WTC11 (cell line): ENCODE data around the gene CLRN3.

Experiments
- CTCF ChIP-seq: fragments of 200-600 bp; IDR thresholded peaks from 2 replicates; pipeline ENCODE4 v1.8.0; 2022; ENCODE audit warnings: antibody characterized with exemption
- ESRRA ChIP-seq: sonication (generic); formaldehyde crosslinking; IDR thresholded peaks from 2 replicates; pipeline ENCODE4 v1.8.1; 2022; ENCODE audit warnings: mild to moderate bottlenecking, missing genetic modification reagents, borderline replicate concordance
- FOXK1 ChIP-seq: sonication (generic); formaldehyde crosslinking; IDR thresholded peaks from 2 replicates; pipeline ENCODE4 v1.8.0; 2022; ENCODE audit warnings: mild to moderate bottlenecking, moderate library complexity, missing genetic modification reagents
- IRF2 ChIP-seq: sonication (generic); formaldehyde crosslinking; IDR thresholded peaks from 2 replicates; pipeline ENCODE4 v1.8.0; 2022; ENCODE audit warnings: low read depth, missing genetic modification reagents, borderline replicate concordance
- JAZF1 ChIP-seq: fragments of 250-450 bp; sonication (Bioruptor Pico); IDR thresholded peaks from 2 replicates; pipeline ENCODE4 v1.9.0; 2021; ENCODE audit warnings: moderate library complexity, mild to moderate bottlenecking, inconsistent platforms
- JUN ChIP-seq: sonication (generic); formaldehyde crosslinking; IDR thresholded peaks from 2 replicates; pipeline ENCODE4 v1.8.0; 2023; ENCODE audit warnings: mild to moderate bottlenecking, missing genetic modification reagents
- MAX ChIP-seq: sonication (generic); formaldehyde crosslinking; IDR thresholded peaks from 2 replicates; pipeline ENCODE4 v1.8.0; 2022; ENCODE audit warnings: mild to moderate bottlenecking, missing genetic modification reagents
- NFE2L1 ChIP-seq: sonication (generic); formaldehyde crosslinking; IDR thresholded peaks from 2 replicates; pipeline ENCODE4 v1.8.1; 2023; ENCODE audit warnings: missing genetic modification reagents
- NR2C2 ChIP-seq: sonication (generic); formaldehyde crosslinking; IDR thresholded peaks from 2 replicates; pipeline ENCODE4 v1.8.0; 2022; ENCODE audit warnings: mild to moderate bottlenecking, missing genetic modification reagents
- TEAD1 ChIP-seq: sonication (generic); formaldehyde crosslinking; IDR thresholded peaks from 2 replicates; pipeline ENCODE4 v1.8.0; 2022; ENCODE audit warnings: mild to moderate bottlenecking, missing genetic modification reagents
- ZNF138 ChIP-seq: sonication (generic); formaldehyde crosslinking; conservative IDR thresholded peaks from 2 replicates; pipeline ENCODE4 v1.8.1; 2022; ENCODE audit warnings: mild to moderate bottlenecking, moderate library complexity, missing genetic modification reagents
- ZNF423 ChIP-seq: fragments of 250-450 bp; sonication (Bioruptor Pico); IDR thresholded peaks from 2 replicates; pipeline ENCODE4 v2.1.2; 2022; ENCODE audit warnings: mild to moderate bottlenecking, moderate library complexity
- ZNF512 ChIP-seq: sonication (generic); formaldehyde crosslinking; IDR thresholded peaks from 2 replicates; pipeline ENCODE4 v1.8.1; 2022; ENCODE audit warnings: missing genetic modification reagents, borderline replicate concordance
- TF ChIP-seq, protein P1 (sequence below): sonication (generic); formaldehyde crosslinking; IDR thresholded peaks from 2 replicates; pipeline ENCODE4 v1.8.1; 2023; ENCODE audit warnings: mild to moderate bottlenecking, missing genetic modification reagents, borderline replicate concordance

GRCh38 chr10:127916826-127917225 lies 24.1 kb upstream of the CLRN3 start:
- TF ChIP-seq CTCF, result no peak
- no peak for TF ChIP-seq NR2C2
- TF ChIP-seq JAZF1 (CRISPR knock-in tag), result no peak
- TF ChIP-seq, protein P1, sequence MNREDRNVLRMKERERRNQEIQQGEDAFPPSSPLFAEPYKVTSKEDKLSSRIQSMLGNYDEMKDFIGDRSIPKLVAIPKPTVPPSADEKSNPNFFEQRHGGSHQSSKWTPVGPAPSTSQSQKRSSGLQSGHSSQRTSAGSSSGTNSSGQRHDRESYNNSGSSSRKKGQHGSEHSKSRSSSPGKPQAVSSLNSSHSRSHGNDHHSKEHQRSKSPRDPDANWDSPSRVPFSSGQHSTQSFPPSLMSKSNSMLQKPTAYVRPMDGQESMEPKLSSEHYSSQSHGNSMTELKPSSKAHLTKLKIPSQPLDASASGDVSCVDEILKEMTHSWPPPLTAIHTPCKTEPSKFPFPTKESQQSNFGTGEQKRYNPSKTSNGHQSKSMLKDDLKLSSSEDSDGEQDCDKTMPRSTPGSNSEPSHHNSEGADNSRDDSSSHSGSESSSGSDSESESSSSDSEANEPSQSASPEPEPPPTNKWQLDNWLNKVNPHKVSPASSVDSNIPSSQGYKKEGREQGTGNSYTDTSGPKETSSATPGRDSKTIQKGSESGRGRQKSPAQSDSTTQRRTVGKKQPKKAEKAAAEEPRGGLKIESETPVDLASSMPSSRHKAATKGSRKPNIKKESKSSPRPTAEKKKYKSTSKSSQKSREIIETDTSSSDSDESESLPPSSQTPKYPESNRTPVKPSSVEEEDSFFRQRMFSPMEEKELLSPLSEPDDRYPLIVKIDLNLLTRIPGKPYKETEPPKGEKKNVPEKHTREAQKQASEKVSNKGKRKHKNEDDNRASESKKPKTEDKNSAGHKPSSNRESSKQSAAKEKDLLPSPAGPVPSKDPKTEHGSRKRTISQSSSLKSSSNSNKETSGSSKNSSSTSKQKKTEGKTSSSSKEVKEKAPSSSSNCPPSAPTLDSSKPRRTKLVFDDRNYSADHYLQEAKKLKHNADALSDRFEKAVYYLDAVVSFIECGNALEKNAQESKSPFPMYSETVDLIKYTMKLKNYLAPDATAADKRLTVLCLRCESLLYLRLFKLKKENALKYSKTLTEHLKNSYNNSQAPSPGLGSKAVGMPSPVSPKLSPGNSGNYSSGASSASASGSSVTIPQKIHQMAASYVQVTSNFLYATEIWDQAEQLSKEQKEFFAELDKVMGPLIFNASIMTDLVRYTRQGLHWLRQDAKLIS (CRISPR knock-in tag), result no peak
- TF ChIP-seq ZNF138 (CRISPR knock-in tag), result no peak
- TF ChIP-seq NFE2L1 (CRISPR knock-in tag), result no peak
- TF ChIP-seq FOXK1 (CRISPR knock-in tag), result no peak
- TF ChIP-seq ZNF512 (CRISPR knock-in tag), result no peak
- TF ChIP-seq ESRRA, result no peak
- TF ChIP-seq ZNF423 (CRISPR knock-in tag), result no peak
- TF ChIP-seq JUN (CRISPR knock-in tag), result no peak
- TF ChIP-seq MAX, result no peak
- no peak for TF ChIP-seq TEAD1 (CRISPR knock-in tag)
- no peak for TF ChIP-seq IRF2 (CRISPR knock-in tag)
